Measurements from ENCODE around the gene SOCS1.

Gene SOCS1

DNA sequence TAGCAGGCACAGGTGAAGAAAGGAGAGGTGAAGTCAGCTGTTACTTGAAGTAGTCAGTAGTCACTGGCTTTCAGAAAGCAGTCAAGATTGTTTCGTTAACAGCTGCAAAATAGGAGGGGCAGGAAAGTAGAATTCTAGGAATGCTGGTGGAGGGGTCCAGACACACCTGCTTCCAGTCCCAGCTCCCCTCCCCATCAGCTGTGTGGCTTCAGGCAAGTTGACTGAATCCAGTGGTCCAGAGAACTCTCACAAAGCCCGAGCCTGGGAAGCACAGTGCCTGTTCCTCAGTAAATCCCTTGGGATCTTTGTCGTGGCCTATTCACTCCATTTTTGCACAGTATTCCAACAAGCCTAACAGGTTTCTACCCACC is 4.6 kb upstream of the SOCS1 start:
- DNase-seq (ENCODE audit: low read depth), result no peak

DNA sequence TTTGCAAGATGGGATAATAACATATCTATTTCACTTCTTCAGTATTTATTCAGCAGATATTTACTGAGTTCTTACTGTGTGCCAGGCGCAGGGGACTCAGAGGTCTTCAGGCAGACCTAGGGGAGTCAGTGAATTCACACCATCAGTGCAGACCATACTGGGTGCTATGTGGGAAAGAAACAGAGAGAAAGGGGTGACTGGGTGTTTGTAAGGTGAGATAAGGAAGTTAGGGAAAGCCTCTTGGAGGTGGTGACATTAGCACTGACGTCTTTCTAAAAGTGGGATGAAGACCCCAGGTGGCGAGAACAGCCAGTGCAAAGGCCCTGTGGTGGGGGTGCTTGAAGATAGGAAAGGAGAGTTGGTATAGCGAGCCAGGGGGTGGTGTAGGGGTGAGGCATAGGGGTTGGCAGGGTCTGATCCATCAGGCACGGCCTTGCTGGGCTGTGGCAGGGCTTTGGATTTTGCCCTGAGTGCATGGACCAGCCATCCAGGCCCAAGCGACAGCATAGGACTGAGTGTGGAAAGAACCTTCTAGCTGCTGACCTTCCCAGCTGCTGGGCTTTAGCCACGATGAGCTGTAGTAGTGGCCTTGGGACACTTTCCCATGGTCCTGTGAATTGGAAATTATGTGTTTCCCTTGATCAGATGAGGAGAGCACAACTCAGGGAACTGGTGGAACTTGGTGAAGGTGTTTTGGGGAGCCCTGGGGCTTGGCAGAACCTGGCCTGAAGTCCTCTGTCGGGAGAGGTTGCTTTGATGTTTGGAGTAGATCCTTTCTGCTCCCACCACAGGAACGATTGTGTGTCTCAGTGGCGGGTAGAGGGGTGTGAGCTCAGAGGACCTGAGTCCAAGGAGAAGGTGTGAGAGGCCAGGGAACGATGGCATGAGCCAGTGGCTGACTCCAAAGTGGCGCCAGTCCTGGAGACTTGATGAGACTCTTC is 3.9 kb upstream of the SOCS1 start:
- DNase-seq (ENCODE audit: low read depth), result no peak

DNA sequence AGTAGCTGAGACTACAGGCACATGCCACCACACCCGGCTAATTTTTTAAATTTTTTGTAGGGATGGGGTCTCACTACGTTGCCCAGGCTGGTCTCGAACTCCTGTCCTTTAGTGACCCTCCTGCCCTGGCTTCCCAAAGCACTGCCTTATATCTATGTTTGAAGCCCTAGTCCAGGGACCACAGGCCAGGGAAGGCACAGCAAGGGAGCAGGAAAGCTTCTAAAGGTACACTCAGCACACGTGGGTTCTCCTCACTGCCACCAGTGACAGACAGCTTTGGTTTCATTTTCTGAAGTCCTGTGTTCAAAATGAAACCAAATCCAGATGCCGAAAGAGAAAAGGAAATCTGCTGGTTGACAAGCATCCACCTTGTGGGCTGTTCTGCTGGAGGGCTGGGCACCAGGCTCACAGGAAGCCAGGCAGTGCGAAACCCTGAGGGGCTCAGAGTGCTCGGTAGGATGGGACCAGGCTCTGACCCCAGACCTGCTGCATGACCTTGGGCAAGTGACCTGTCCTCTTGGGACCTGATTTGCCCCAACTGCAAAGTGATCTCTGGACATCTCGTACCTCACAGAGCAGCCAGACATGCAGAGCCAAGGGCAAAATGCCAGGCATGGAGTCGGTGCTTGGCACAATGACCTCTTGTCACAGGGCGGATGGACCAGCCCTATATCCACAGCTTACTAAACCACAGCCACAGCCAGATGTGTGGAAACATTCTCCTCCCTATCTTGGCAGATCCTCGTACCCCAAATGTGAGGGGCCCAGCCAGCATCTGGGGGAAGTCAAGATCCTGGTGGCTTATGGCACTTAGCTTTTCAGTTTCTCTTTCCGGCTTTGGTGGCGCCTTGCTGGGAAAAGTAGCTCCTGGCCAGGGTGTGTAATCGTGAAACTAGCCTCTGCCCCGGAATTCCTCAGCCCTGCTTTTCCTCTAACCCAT is 2.8 kb upstream of the SOCS1 start:
- no peak for DNase-seq (ENCODE audit: low read depth)

- DNase-seq (ENCODE audit: low read depth), result peak; percentile 69
These were observed 1.3 kb upstream of the SOCS1 start for GRCh38 chr16:11257131-11257938.

DNA sequence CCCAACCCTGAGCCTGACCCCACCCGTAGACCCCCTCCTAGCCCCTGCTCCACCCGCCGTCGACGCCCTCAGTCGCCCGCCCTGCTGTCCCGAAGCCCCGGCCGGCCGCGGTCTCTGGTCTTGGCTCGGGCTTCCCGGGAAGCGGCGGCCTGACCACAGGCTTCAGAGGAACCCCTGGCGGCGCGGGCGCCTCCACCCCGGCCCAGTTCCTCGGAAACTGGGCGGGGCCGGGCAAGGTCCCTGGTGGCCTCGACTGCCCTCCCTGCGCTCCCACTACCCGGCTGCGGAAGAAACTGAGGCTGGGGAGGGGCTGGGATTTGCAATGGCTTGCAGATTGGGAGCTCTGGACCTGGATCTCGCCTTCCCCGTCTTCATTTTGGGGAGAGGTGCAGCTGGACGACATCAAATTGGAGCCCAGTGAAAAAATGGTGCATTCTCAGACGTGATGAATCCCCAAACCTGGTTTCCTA is 692 bp upstream of the SOCS1 start:
- DNase-seq (ENCODE audit: low read depth), result no peak

- no peak for DNase-seq (ENCODE audit: low read depth)
These were observed 879 bp downstream of the SOCS1 start for GRCh38 chr16:11254913-11255736.

DNA sequence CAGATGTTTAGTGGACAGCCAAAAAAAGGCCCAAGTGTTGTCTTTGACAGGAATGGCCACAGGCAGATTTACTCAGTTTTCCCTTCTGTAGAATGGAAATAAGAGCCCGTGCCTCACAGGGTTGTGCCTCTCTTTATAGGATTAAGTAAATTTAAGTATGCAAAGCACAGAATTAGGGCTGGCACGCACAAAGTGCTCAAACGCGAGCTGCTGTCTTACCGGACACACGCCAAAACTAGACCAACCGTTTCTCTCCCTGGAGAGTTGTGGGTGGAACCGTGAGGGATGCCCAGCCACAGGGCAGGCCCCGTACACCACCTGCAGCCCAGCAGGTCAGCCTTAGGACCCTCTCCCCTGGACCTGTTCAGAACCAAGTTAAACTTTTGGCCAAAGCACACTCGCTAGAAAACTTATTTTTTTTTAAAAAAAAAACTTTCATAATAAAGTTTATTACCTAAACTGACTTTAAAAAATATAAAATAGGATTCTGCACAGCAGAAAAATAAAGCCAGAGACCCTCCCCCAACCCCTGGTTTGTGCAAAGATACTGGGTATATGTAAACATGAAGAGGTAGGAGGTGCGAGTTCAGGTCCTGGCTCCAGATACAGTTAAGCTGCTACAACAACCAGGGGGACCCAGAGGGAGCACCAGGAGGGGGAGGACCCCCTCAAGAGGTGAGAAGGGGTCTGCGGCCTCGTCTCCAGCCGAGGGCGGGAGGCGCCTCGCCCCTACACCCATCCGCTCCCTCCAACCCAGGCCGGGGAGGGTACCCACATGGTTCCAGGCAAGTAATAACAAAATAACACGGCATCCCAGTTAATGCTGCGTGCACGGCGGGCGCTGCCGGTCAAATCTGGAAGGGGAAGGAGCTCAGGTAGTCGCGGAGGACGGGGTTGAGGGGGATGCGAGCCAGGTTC is 1.8 kb downstream of the SOCS1 start:
- DNase-seq (ENCODE audit: low read depth), result no peak

GRCh38 chr16:11253009-11253994 is 2.7 kb downstream of the SOCS1 start:
- no peak for DNase-seq (ENCODE audit: low read depth)

DNA sequence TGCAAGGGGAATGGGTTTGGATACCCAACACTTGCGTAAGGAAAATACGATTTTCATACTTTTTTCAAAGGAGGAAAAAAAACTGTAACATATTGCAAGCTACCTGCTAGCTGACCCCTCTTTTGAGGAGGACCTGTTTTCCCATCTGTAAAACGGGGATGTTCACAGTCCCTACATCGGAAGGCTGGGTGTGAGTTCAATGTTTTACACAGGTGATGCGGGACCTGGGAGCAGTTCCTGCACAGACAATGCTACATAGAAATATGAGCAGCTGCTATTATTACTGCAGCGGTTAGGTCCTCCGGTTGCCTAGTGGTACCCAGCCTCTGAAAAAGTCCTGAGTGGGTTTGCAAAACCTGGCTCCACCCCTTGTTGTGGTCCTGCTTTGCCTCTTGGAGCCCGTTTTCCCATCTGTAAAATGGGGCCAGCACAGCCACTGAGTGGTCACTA is 3.5 kb downstream of the SOCS1 start:
- no peak for DNase-seq (ENCODE audit: low read depth)

- no peak for DNase-seq (ENCODE audit: low read depth)
These were observed 4.2 kb downstream of the SOCS1 start for GRCh38 chr16:11251525-11252481.

GRCh38 chr16:11250786-11251524 is 5.0 kb downstream of the SOCS1 start:
- no peak for DNase-seq (ENCODE audit: low read depth)

DNA sequence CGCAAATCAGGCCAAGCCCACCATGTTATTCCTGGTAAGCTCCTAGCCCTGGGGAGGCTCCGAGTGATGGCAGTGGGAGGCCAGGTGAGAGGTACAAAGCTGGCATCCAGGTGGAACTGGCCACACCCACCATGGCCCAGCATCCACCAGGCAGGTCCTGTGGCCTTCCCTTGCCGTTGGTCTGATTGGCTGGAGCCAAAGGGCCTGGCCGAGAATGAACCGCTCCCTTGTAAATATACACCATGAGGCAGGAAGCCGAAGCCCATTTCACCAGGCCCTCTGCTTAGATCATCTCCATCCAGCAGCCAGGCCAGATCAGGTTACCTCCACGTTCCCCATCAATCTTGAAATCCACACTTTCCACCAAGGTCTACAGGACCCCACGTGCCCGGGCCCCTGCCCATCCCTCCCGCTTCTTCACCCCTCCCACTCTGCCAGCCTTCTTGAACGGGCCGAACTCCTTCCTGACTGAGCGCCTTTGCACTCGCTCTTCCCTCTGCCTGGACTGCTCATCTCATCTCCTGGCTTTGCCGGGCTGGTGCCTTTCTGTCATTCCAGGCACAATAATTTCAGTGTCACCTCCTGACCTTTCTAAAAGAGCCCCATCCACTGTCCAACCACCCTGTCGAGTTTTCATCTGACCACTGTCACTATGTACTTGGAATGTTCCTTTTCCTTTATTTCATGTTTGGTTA is 5.8 kb downstream of the SOCS1 start:
- DNase-seq (ENCODE audit: low read depth), result no peak

GRCh38 chr16:11249233-11250061 is 6.6 kb downstream of the SOCS1 start:
- no peak for DNase-seq (ENCODE audit: low read depth)

DNA sequence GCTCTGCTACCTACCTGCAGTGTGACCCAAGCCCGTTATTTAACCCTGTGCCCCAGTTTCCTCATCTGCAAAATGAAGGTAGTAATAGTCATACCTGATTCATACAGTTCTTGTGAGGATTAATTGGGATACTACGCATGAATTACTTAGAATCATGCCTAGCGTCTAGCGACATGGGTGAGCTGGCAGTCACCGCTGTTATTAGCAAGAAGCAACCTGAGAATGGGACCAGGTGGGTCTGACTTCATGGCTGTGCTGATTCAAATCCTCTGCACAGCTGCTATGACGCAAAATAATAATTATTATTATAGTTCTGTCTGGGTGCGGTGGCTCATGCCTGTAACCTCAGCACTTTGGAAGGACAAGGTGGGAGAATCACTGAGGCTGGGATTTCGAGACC is 7.9 kb downstream of the SOCS1 start:
- no peak for DNase-seq (ENCODE audit: low read depth)

- DNase-seq (ENCODE audit: low read depth), result no peak
These were observed 10.0 kb downstream of the SOCS1 start for GRCh38 chr16:11245988-11246387.
